Astrocyte of the cerebellum (primary cell): ENCODE measurements around the gene POLD4.

ENCODE experiments used
- DNase-seq: peaks from one replicate; pipeline ENCODE4 v3.0.0-alpha.2; 2011; ENCODE audit warnings: low read depth
- H3K4me3 ChIP-seq: 2 replicates; pipeline ENCODE4 v1.5.1; 2011; ENCODE audit warnings: mild to moderate bottlenecking, low read depth, low read length, moderate library complexity
- CTCF ChIP-seq: IDR thresholded peaks from 2 replicates; pipeline ENCODE4 v1.5.1; 2012; ENCODE audit warnings: low read length, low read depth, moderate library complexity, mild to moderate bottlenecking; ENCODE audit errors: missing control alignments
- in situ Hi-C: cut with HindIII; loops from 2 replicates; pipeline ENCODE4 v1.10.0; 2017; ENCODE audit warnings: low sequenced_read_pairs

POLD4 gene

GRCh38 chr11:67366961-67367760, 13.8 kb upstream of the POLD4 start:
- in situ Hi-C loops = no loop called here
- DNase-seq = no peak
- TF ChIP-seq CTCF = no peak
- no peak overlapping the region for H3K4me3 ChIP-seq

GRCh38 chr11:67366546-67366945, 13.2 kb upstream of the POLD4 start:
- in situ Hi-C loops = no loop called here
- TF ChIP-seq CTCF = no peak
- DNase-seq = no peak
- no peak overlapping the region for H3K4me3 ChIP-seq

GRCh38 chr11:67365736-67366444, 12.5 kb upstream of the POLD4 start:
- DNase-seq = no peak
- in situ Hi-C loops = no loop called here
- H3K4me3 ChIP-seq = no peak overlapping the region
- TF ChIP-seq CTCF = no peak

- DNase-seq = no peak
- no peak for TF ChIP-seq CTCF
- no peak overlapping the region for H3K4me3 ChIP-seq
- in situ Hi-C loops = no loop called here
Observed at GRCh38 chr11:67364783-67365722, 11.7 kb upstream of the POLD4 start.

GRCh38 chr11:67364169-67364568, 10.8 kb upstream of the POLD4 start:
- DNase-seq = no peak
- no peak overlapping the region for H3K4me3 ChIP-seq
- TF ChIP-seq CTCF = no peak
- in situ Hi-C loops = no loop called here
